ENCODE data around the gene KRT34. TPM values are rescaled to one million over a fixed set of nuclear protein-coding genes. Genes with fewer than 3 reads are reported as not detected.
A peak's percentile ranks its signal among the peaks of the same experiment; 100 is the strongest.
"Not testable (repeated sequence)": the region's sequence is repeated elsewhere in the genome, so short reads cannot be mapped to it uniquely, and the experiment has no call there.

KRT34 gene
- 0.74 TPM for total RNA-seq

DNA sequence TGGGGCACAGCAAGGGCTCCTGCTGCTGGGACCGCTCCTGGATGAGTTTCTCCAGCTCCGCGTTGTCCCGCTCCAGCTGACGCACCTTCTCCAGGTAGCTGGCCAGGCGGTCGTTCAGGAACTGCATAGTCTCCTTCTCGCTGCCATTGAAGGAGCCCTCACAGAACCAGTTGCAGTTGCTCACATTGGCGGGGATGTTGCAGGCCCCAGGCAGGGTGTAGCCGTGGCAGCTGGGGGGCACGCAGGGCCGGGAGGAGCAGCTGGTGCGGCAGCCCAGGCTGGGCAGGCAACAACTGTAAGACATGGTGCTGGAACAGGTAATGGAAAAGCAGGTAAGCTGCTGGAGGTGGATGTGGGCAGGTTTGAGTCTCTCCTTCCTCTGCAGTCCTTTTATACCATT, at the start of gene KRT34:
Gene KRT34, minus strand, starts transcription at position 364 of the 400 bp plus-strand sequence. Its CDS starts 60 bp downstream, at position 304.
- H3K36me3 ChIP-seq; H3K4me3 ChIP-seq; H3K9me3 ChIP-seq; H3K27ac ChIP-seq; H3K27me3 ChIP-seq; intact Hi-C loops (cut with DNase I): not testable (repeated sequence)
- peak in 1 of 2 donors; percentile 47 for DNase-seq (ENCODE audit: extremely low spot score in 2 of 2)
- peaks cover 12% of the 10 kb centered on the region for H3K4me1 ChIP-seq

DNA sequence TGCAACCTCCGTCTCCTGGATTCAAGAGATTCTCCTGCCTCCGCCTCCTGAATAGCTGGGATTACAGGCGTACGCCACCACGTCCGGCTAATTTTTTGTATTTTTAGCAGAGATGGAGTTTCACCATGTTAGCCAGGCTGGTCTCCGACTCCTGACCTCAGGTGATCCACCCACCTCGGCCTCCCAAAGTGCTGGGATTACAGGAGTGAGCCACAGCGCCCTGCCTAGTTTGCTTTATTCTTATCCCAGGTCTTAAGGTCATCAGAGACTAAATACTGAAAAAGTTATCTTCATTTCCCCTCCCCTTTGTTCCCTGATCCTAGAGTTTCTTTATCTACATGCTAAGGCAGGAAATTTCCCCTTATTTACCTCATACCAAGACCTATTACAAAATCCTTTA, 48.3 kb upstream of the KRT34 start:
- H3K36me3 ChIP-seq; H3K4me3 ChIP-seq; H3K9me3 ChIP-seq; H3K4me1 ChIP-seq; H3K27me3 ChIP-seq; intact Hi-C loops (cut with DNase I); DNase-seq (ENCODE audit: extremely low spot score in 2 of 2); H3K27ac ChIP-seq: not testable (repeated sequence)

DNA sequence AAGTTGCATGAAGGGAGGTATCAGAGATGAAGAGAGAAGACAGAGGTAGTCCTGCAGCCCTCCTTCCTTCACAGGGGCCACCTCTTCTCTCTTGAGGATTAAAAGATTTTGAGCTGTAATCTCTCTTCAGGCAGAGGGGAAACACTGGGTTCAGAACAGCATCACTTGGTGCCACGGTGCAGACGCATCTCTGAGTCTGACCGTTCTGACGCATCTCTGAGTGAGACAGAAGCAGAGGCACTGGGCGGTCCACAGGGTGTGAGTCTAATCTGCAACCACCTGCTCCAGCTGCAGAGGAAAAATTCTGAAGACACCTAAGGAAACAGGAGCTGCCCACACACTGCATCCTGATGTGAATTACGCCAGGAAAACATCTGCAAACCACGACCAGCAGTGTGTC, 47.6 kb upstream of the KRT34 start:
- no peak for DNase-seq (ENCODE audit: extremely low spot score in 2 of 2)
- no peak for TF ChIP-seq POLR2AphosphoS5 (IDR thresholded peaks at IDR 0.05; ENCODE audit: insufficient read depth in 1 of 2, low read depth in 1 of 2)
- TF ChIP-seq POLR2A (IDR thresholded peaks at IDR 0.05) = no peak
- TF ChIP-seq, protein P1, sequence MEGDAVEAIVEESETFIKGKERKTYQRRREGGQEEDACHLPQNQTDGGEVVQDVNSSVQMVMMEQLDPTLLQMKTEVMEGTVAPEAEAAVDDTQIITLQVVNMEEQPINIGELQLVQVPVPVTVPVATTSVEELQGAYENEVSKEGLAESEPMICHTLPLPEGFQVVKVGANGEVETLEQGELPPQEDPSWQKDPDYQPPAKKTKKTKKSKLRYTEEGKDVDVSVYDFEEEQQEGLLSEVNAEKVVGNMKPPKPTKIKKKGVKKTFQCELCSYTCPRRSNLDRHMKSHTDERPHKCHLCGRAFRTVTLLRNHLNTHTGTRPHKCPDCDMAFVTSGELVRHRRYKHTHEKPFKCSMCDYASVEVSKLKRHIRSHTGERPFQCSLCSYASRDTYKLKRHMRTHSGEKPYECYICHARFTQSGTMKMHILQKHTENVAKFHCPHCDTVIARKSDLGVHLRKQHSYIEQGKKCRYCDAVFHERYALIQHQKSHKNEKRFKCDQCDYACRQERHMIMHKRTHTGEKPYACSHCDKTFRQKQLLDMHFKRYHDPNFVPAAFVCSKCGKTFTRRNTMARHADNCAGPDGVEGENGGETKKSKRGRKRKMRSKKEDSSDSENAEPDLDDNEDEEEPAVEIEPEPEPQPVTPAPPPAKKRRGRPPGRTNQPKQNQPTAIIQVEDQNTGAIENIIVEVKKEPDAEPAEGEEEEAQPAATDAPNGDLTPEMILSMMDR (IDR thresholded peaks at IDR 0.05) = no peak
- intact Hi-C loops (cut with DNase I) = no loop called here

DNA sequence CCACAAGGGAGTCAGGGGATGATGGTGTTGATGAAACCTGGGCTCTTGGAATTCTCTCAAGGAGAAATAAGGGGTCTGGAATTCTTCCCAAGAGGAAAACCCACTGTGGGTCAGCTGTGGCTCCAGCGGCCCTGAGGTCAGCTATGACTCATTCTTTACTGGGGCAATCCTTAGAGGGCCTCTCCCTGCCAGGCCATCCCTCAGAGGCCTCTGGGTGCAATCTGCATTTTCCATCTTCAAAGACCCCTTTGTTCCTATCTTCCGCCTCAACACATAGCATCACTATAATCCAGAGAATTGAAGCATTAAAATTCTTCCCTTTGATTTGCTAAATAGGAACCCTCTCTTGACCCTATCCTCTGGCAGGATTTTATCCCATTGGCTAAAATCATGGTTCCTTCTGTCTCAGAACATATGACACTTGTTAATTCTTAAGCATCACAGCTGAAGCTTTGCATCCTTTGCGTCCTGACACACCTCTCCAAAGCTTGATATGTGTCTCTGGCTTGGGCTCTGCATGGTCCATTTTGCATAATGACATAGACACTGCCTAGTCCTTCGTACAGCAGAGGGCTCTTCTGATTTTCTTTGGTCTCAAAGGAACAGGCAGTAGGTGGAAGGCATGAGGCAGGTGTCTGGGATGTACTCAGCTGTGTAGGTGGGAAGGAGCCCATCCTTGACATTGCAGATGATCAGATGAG, 46.6 kb upstream of the KRT34 start:
- no peaks in the 10 kb centered on the region for H3K27me3 ChIP-seq
- H3K9me3 ChIP-seq = no peaks in the 10 kb centered on the region
- no peak overlapping the region for H3K27ac ChIP-seq
- TF ChIP-seq POLR2AphosphoS5 (IDR thresholded peaks at IDR 0.05; ENCODE audit: insufficient read depth in 1 of 2, low read depth in 1 of 2) = no peak
- no peak for TF ChIP-seq POLR2A (IDR thresholded peaks at IDR 0.05)
- TF ChIP-seq, protein P1 (IDR thresholded peaks at IDR 0.05) = no peak
- peaks cover 2% of the 10 kb centered on the region for H3K4me1 ChIP-seq
- H3K36me3 ChIP-seq = no peaks in the 10 kb centered on the region
- H3K4me3 ChIP-seq = no peak overlapping the region
- no peak for DNase-seq (ENCODE audit: extremely low spot score in 2 of 2)
- intact Hi-C loops (cut with DNase I) = no loop called here

More for the DNA sequence above, 47.6 kb upstream of the KRT34 start:
- Histone ChIP-seq H3K9me3 (no peaks in the 10 kb centered on the region), H3K27me3 (no peaks in the 10 kb centered on the region), H3K36me3 (no peaks in the 10 kb centered on the region), H3K4me3 (no peak overlapping the region), H3K27ac (no peak overlapping the region), H3K4me1 (peaks cover 9% of the 10 kb centered on the region)

DNA sequence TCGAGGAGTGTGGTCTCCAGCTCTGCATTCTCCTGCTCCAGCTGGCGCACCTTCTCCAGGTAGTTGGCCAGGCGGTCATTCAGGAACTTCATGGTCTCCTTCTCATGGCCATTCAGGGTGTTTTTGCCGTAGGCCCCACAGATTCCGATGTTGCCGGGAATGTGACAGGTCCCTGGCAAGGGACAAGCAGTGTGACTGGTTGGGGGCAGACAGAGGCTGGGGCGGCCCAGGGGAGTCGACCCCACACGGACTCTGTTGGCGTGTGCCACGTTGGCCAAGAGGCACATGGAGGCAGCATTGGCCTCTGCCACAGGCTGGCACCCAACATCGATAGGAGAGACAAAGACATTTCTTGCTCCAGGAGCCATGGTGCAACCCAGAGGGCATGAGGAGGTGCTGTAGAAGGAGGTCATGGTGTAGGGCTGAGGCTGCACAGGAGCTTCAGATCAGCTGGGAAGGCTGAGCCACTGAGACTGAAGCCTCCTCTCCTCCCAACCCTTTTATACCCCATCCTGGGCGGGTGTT, 42.1 kb upstream of the KRT34 start, which contains the start of gene KRT37:
Gene KRT37, minus strand, starts transcription at position 475 of the 525 bp plus-strand sequence. Its CDS starts 62 bp downstream, at position 413.
- H3K4me1 ChIP-seq = peaks cover 33% of the 10 kb centered on the region
- H3K36me3 ChIP-seq = no peaks in the 10 kb centered on the region
- H3K4me3 ChIP-seq = no peak within 1 kb of the TSS
- DNase-seq (ENCODE audit: extremely low spot score in 2 of 2) = no peak
- H3K27me3 ChIP-seq = no peaks in the 10 kb centered on the region
- intact Hi-C loops (cut with DNase I) = no loop called here
- H3K9me3 ChIP-seq = no peaks in the 10 kb centered on the region
- TF ChIP-seq POLR2AphosphoS5 (IDR thresholded peaks at IDR 0.05; ENCODE audit: insufficient read depth in 1 of 2, low read depth in 1 of 2) = no peak
- TF ChIP-seq, protein P1 (IDR thresholded peaks at IDR 0.05) = no peak
- TF ChIP-seq POLR2A (IDR thresholded peaks at IDR 0.05) = no peak
- H3K27ac ChIP-seq = no peak within 1 kb of the TSS

DNA sequence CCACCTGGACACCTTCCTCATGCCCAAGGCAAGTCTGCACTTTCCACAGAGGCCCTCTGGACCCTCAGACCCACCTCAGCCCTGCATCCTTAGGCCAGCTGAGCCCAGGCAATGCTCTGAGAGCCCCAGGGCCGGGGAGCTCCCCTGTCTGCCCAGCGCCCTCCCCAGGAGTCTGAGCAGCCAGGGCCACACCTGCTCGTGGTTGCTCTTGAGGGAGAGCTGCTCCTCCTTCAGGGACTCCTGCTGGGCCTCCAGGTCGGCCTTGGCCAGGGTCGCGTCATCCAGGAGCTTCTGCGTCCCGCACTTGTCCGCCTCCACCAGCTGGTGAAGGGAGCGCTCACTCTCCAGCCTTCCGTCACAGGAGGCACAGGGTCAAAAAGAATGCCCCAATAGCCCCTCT, 40.5 kb upstream of the KRT34 start:
- intact Hi-C loops (cut with DNase I); H3K36me3 ChIP-seq; H3K27ac ChIP-seq; H3K27me3 ChIP-seq; H3K9me3 ChIP-seq; DNase-seq (ENCODE audit: extremely low spot score in 2 of 2); H3K4me3 ChIP-seq: not testable (repeated sequence)
- peaks cover 49% of the 10 kb centered on the region for H3K4me1 ChIP-seq

Data from vagina (tissue), 2 donors.